Stimulated activated CD4-positive, alpha-beta T cell treated with anti-CD3 and anti-CD28 coated beads, Interleukin-4, amount 100 ng/mL, for 24 hours (primary cell): ENCODE data around the gene RAB1A.
"Not testable (repeated sequence)": the region's sequence is repeated elsewhere in the genome, so short reads cannot be mapped to it uniquely, and the experiment has no call there.

Experiments used
- DNase-seq: peaks from one replicate; pipeline ENCODE4 v3.0.0-alpha.2; 2020

Gene RAB1A

GRCh38 chr2:65134158-65134557 is 4.3 kb upstream of the RAB1A start:
- DNase-seq: no peak

- no peak for DNase-seq
Measured at GRCh38 chr2:65133626-65134025, 3.7 kb upstream of the RAB1A start.

GRCh38 chr2:65132930-65133329 is 3.0 kb upstream of the RAB1A start:
- not testable (repeated sequence) for DNase-seq

- no peak for DNase-seq
Measured at GRCh38 chr2:65130664-65131175, 814 bp upstream of the RAB1A start.

- peak; percentile 33 for DNase-seq
Measured at GRCh38 chr2:65129286-65129825, 550 bp downstream of the RAB1A start.

- DNase-seq: peak; percentile 8
Measured at GRCh38 chr2:65128297-65129190, 1.4 kb downstream of the RAB1A start.

GRCh38 chr2:65125457-65125856 is 4.4 kb downstream of the RAB1A start:
- DNase-seq: not testable (repeated sequence)

- DNase-seq: no peak
Measured at GRCh38 chr2:65122313-65122712, 7.6 kb downstream of the RAB1A start.

- DNase-seq: no peak
Measured at GRCh38 chr2:65120990-65121693, 8.8 kb downstream of the RAB1A start.

GRCh38 chr2:65116645-65117044 is 13.3 kb downstream of the RAB1A start:
- no peak for DNase-seq

GRCh38 chr2:65114921-65115320 is 15.0 kb downstream of the RAB1A start:
- no peak for DNase-seq

- no peak for DNase-seq
Measured at GRCh38 chr2:65113816-65114215, 16.1 kb downstream of the RAB1A start.

- no peak for DNase-seq
Measured at GRCh38 chr2:65113229-65113628, 16.7 kb downstream of the RAB1A start.

- DNase-seq: no peak
Measured at GRCh38 chr2:65112633-65113032, 17.3 kb downstream of the RAB1A start.

- DNase-seq: no peak
Measured at GRCh38 chr2:65108780-65109179, 21.1 kb downstream of the RAB1A start.

GRCh38 chr2:65107530-65107929 is 22.4 kb downstream of the RAB1A start:
- no peak for DNase-seq

GRCh38 chr2:65103013-65103715 is 26.7 kb downstream of the RAB1A start:
- no peak for DNase-seq

GRCh38 chr2:65101071-65101470 is 28.8 kb downstream of the RAB1A start:
- DNase-seq: no peak

GRCh38 chr2:65098741-65099140 is 31.2 kb downstream of the RAB1A start:
- DNase-seq: no peak

GRCh38 chr2:65097844-65098243 is 32.1 kb downstream of the RAB1A start:
- no peak for DNase-seq

GRCh38 chr2:65096948-65097347 is 33.0 kb downstream of the RAB1A start:
- no peak for DNase-seq

- no peak for DNase-seq
Measured at GRCh38 chr2:65093211-65093610, 36.7 kb downstream of the RAB1A start.

- no peak for DNase-seq
Measured at GRCh38 chr2:65092791-65093190, 37.1 kb downstream of the RAB1A start.
